GM18511 (cell line): Measurements from ENCODE around the gene GTPBP6.
"Not testable (repeated sequence)": the region's sequence is repeated elsewhere in the genome, so short reads cannot be mapped to it uniquely, and the experiment has no call there.

Source experiments
- ATAC-seq: cut with Tn5 transposase; IDR thresholded peaks from one replicate; pipeline ENCODE4 v1.9.1; 2021; ENCODE audit warnings: mild to moderate bottlenecking, moderate library complexity; ENCODE audit not compliant: unreplicated experiment

Gene GTPBP6

DNA sequence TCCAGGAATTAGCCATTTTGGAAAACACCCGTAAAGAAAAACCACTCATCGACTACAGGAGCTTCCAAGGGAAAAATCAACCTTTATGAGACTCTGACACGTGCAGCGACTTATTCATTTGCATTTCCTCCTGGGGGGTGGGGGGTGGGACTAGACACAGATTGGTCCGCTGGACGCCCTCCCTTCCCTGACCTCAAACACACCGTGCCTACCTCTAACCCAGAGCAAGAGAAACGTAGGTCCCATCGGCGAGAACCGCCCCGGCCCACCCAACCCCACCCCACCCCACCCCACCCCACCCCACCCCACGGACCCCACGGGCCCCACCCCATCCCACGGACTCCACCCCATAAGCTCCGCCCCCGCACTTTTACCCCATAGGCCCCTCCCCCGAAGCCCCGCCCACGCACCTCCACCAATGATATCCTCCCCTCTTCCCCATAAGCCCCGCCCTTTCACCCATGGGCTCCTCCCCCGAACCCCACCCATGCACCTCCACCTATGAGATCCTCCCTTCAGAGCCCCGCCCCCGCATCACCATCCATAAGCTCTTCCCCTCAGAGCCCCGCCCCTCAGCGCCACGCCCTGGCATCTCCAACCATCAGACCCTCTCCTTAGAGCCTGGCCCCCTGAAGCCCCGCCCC, 1.1 kb downstream of the GTPBP6 start:
- ATAC-seq = no peak

GRCh38 chrX:316351-317325, 2.0 kb downstream of the GTPBP6 start:
- no peak for ATAC-seq

DNA sequence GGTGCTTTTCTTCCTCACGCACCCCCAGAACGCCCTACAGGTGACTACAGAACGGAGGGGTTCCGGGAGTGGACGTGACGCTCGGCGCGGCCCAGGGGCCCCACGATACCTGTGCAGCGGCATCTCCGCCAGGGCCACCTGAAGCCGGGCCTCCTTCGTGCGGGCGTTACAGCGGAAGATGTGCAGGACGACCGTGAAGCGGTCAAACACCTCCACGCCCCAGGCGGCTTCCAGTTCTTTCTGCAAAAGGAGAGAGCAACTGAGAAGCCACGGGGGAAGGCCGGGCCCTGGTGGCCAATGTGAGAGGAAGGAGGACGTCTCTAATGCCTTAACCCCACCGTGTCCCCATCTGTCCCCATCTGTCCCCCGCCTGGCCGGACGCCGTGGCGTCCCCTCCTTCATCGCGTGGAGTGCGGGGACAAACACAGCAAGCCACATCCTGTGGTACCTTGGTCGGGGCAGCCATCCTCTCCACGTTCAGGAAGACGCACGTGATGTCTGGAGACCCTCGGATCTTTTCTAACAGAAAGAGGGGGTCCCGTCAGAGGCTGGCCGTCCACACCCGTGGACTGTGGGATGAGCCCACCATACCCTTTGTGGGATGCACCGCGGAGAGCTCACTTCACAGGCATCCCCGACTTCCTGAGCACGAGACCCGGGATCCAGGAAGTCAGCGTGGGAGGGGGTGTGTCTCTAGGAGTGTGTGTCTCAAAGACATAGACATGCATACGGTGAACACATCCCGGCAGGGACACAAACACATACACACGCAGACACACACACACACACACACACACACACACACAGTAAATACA, 3.6 kb downstream of the GTPBP6 start:
- ATAC-seq = no peak

DNA sequence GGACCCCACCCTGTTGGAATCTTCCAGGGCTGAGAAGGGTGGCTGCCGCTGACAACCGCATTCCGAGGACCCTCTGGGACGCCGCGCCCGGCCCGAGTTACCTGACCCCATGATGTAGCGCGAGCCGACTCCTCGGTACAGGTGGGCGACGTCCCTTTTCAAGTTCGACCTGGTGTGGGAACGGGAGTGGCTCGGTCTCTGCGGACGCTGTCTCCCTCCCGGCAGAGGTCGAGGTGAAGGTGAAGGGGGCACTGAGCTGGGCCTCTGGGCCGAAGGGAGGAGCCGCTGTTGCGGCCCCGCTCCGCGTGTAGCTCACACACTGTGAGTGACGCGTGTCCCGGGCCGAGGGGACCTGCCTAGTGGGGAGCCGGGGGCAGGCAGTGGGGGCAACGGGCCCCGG, 4.5 kb downstream of the GTPBP6 start:
- no peak for ATAC-seq

DNA sequence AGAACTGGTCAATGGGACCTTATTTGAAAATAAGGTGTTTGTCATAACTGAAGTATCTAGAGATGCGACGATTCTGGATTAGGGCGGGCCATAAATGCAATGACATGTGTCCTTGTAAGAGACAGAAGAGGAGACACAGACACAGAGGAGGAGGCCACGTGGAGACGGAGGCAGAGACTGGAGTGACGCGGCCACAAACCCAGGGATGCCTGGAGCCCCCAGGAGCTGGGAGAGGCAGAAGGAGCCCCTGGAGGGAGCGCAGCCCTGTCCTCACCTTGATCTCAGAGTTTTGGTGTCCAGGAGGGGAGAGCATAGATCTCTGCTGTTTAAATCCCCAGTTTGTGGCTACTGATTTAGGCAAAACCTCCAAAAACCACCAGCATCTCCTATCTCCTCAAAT, 5.0 kb downstream of the GTPBP6 start:
- no peak for ATAC-seq

DNA sequence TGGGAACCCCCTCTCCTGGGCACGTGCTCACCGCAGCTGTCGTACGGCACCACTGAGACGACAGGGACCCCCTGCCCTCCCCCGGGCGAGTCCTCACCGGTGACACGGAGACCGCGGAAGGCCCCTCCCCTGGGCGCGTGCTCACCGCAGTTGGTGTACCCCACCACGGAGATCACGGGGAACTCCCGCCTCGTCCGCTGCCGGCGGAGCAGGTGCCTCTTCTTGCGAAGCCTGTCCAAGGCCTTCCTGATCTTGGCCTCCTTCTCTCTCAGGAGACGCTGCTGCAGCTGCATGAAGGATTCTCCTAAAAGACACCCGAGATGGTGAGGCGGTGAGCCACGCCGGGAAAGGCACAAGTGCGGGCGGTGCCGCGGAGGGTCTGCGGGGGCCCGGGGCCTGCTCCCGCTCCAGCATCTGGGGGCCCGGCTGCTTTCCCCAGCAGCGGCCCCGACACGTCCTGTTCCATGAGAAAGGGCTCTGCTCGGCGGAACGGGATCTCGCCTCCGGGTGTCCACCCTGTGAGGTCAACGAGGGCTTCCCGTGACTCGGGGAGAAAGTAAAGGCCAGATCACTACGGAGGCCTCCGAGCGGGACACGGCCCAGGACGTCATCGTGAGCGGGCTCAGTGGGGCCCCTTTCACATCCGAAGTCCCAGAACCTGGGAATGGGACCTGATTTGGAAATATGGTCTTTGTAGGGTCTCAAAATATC, 5.8 kb downstream of the GTPBP6 start:
- no peak for ATAC-seq

- ATAC-seq = no peak
Observed at GRCh38 chrX:311156-312129, 7.2 kb downstream of the GTPBP6 start.

DNA sequence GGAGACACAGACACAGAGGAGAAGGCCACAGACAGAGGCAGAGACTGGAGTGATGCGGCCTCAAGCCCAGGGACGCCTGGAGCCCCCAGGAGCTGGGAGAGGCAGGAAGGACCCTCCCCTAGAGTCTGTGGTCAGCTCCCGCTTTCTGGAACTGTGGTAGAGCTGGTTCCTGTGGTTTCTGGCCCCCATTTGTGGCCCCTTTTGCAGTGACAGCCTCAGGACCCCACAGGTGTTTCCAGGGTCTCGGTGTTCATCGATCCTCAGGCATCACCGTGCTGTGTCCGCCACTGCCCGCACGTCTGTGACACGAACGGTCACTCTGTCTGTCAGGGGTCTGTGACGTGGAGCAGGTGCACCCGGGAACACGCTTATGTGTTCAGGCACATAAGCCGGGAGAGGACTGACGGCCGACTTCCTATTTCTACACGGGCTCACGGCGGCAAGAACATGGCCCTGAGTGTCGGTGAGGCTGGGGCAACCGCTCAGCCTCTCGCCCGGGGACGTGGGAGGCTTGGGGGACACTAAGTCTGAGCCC, 7.9 kb downstream of the GTPBP6 start:
- ATAC-seq = no peak

GRCh38 chrX:308821-309520, 9.6 kb downstream of the GTPBP6 start:
- ATAC-seq = no peak

GRCh38 chrX:307261-308111, 11.1 kb downstream of the GTPBP6 start:
- ATAC-seq = no peak

GRCh38 chrX:306614-307251, 11.9 kb downstream of the GTPBP6 start:
- not testable (repeated sequence) for ATAC-seq

- not testable (repeated sequence) for ATAC-seq
Observed at GRCh38 chrX:305781-306613, 12.6 kb downstream of the GTPBP6 start.

DNA sequence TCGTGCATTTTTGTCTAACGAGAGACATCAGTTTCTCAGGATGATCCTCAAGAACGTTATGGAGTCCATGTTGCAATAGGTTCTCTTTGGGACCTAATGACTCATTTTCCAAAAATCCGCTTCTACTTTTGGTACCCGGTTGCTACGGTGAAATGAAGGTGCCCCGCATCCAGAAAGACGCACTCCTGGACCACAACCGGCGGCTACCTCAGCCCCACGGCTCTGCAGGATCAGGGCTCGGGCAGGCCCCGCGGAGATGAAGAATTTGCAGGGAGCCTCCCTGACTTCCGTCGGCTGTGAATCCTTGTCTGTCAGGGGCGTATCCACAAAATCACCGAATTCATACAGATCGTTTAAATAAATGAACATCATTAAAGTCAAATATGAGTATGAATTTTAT, 15.6 kb downstream of the GTPBP6 start:
- ATAC-seq = no peak

DNA sequence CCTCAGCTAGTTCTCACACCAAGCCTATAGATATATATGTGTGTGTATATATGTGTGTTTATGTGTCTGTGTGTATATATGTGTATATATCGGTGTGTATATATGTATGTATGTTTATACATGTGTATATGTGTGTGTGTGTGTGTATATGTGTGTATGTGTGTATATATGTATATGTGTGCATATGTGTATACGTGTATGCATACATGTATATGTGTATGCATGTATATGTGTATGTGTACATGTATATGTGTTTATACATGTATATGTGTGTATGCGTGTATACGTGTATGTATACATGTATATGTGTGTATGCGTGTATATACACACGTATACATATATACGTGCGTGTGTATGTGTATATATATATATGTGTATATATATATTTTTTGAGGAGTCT, 18.3 kb downstream of the GTPBP6 start:
- no peak for ATAC-seq

DNA sequence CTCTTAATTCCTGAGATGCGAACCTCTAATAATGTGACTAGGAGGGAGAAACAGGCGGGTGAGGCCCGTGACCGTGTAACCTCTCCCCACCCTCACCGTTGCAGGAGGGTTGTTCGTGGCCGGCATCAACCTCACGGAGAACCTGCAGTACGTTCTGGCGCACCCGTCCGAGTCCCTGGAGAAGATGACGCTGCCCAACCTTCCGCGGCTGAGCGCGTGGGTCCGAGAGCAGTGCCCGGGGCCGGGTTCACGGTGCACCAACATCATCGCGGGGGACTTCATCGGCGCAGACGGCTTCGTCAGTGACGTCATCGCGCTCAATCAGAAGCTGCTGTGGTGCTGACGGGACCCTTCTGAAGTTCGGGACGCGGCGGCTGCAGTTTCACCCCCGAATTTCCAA, 19.6 kb downstream of the GTPBP6 start:
- no peak for ATAC-seq

DNA sequence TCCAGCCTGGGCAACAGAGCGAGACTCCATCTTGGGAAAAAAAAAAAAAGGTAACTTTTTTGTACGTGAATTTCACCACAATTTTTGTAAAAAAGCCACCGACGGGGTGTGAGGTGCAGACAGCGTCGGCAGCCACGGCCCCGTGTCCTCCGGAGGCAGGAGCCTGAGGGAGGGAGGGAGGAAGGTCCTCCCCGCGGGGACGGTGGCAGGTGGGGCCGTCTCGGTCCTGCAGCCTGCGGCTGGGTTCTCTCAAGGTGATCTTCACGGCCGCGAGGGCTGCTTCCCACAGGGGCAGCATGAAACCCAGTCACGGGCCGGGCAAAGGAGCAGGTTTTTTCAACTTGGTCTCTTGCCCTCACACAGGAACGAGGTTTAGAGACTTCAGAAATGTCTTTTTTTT, 23.5 kb downstream of the GTPBP6 start:
- ATAC-seq = no peak
